Memory B cell (primary cell): ENCODE data around the gene ITPKA.
"Not testable (repeated sequence)": the region's sequence is repeated elsewhere in the genome, so short reads cannot be mapped to it uniquely, and the experiment has no call there.

ENCODE experiments used
- ATAC-seq: fragments of 150-1000 bp; cut with Tn5 transposase; 2 replicates; pipeline ENCODE4 v1.10.0; 2021; ENCODE audit warnings: low read depth, mild to moderate bottlenecking, moderate library complexity
- DNase-seq, 2 donors: peaks; one replicate each; pipeline ENCODE4 v3.0.0; 2022; ENCODE audit warnings: low spot score in 2 of 2
- H3K27ac Mint-ChIP-seq: one replicate; pipeline ENCODE4 v1.8.0; 2022; ENCODE audit warnings: mild to moderate bottlenecking, moderate library complexity, mixed read lengths
- H3K27me3 Mint-ChIP-seq: one replicate; pipeline ENCODE4 v1.8.0; 2022; ENCODE audit warnings: mixed read lengths
- H3K36me3 Mint-ChIP-seq: one replicate; pipeline ENCODE4 v1.8.0; 2022; ENCODE audit warnings: mild to moderate bottlenecking, mixed read lengths
- H3K4me1 Mint-ChIP-seq: one replicate; pipeline ENCODE4 v1.8.0; 2022; ENCODE audit warnings: mixed read lengths
- H3K4me3 Mint-ChIP-seq: one replicate; pipeline ENCODE4 v1.8.0; 2022; ENCODE audit warnings: mild to moderate bottlenecking, moderate library complexity, mixed read lengths
- H3K9me3 Mint-ChIP-seq: one replicate; pipeline ENCODE4 v1.8.0; 2022; ENCODE audit warnings: mixed read lengths

Gene ITPKA

DNA sequence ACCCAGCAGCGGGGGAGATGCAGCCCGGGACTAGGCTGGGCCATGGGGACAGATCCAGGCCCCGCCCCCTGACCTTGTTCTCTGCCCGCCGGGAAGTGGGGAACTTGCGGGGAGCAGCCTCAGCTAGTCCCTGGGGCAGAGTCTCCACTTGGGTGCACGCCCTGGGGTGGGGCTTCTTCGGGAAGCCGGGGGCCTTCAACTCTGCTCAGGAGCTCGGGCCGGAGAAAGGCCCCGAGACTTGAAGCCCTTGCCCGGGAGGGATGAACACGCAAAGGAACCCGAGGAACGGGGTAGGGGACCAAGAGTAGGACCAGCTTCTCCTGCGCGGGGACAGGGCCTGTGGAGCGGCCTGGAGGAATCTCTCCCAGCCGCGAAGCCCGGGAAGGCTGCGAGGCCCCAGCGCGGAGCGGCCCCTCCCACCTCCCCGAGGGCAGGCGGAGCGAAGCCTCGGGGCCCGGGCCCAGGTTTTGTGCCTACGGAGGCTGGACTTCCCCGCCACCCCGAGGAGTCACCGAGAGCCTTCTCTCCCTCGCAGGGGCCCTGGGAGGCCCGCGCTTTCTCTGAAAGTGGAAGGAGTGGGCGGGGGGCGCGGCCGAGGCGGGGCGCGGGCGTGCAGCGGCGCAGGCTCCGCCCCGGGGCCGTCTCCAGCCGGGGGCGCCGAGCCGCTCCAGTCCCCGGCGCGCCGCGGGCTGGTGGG, at the start of gene ITPKA:
ITPKA (plus strand) TSS at position 670 of the 697 bp plus-strand sequence. CDS start 54 bp downstream, outside the sequence.
- Mint-ChIP-seq H3K9me3 (no peaks in the 10 kb centered on the region), H3K36me3 (peaks cover 2% of the 10 kb centered on the region), H3K27ac (no peak within 1 kb of the TSS), H3K27me3 (peaks cover 19% of the 10 kb centered on the region), H3K4me1 (peaks cover 8% of the 10 kb centered on the region), H3K4me3 (peak within 1 kb of the TSS; percentile 85)
- ATAC-seq (peak; percentile 78), DNase-seq (peak; percentile 53 to 74)

DNA sequence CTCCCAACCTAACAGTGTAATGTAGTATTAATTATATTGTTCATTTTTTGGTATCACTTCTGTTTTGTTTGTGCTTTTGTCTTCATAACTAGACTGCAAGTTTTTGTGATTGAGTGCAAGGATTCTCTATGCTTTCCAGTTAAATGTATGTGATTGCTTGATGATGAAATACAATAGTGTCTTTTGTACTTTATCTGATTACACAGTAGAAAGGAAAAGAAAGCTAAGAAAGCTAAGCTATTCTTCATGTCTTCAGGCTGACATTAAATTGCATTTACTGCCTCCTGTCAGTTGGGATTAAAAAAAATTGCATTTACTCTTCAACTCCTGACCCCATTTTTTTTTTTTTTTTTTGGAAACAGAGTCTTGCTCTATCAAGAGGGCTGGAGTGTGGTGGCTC, 48.3 kb upstream of the ITPKA start:
- Mint-ChIP-seq H3K27me3 (no peaks in the 10 kb centered on the region), H3K27ac (no peak overlapping the region), H3K36me3 (peaks cover 18% of the 10 kb centered on the region), H3K4me3 (no peak overlapping the region), H3K9me3 (no peaks in the 10 kb centered on the region), H3K4me1 (no peaks in the 10 kb centered on the region)
- ATAC-seq (no peak), DNase-seq (no peak)

DNA sequence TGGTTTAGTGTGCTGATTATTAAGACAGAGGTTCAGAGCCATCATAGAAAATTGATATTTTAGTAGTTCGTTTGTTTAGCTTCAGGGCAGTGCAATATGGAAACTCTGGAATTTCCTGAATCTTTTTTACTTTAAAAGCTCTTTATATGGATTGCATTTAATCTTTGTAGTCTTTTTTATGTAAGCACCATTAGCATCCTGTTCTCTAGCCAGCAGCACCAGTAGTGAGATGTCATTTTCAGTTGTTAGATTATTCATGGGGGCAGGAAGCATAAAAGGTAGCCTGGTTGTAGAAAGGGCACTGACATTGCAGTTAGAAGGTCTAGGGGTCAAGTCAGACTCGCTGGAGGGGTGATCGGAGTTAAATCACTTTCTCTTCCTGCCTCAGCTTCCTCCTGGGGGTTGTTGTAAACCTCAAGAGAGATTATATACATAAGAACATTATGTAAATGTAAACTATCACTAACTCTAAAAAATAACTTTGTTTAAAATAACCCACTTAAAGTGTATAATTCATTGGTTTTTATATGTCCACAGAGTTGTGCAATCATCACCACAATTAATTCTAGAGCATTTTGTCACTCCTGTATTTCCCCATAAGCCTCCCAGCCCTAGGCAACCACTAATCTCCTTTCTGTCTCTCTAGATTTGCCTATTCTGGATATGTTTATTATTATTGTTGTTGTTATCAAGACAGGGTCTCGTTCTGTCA, 31.4 kb upstream of the ITPKA start:
- Mint-ChIP-seq H3K4me3 (no peak overlapping the region), H3K4me1 (peaks cover 8% of the 10 kb centered on the region), H3K36me3 (peaks cover 24% of the 10 kb centered on the region), H3K9me3 (no peaks in the 10 kb centered on the region), H3K27me3 (no peaks in the 10 kb centered on the region), H3K27ac (no peak overlapping the region)
- DNase-seq, result no peak
- no peak for ATAC-seq

DNA sequence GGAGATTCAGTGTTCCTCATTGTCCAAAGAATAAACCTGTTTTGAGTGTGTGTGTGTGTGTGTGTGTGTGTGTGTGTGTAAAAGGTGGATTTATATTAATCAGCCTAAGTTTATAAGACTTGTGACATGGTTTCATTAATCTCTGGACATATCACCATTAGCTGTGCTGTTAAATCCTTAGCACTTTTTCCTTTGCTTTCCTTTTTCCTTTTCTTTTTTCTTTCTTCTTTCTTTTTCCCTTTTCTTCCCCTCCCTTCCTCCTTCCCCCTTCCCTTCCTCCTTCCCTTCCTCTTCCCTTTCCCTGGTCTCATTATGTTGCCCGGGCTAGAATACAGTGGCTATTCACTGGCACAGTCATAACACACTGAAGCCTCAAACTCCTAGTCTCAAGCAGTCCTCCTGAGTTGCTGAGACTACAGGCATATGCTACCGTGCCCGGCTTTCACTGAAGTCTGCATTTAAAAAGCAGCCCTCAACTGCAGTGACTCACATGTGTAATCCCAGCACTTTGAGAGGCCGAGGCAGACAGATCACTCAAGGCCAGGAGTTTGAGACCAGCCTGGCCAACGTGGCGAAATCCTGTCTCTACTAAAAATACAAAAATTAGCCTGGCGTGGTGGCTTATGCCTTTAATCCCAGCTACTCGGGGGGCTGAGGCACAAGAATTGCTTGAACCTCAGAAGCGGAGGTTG, 28.6 kb upstream of the ITPKA start:
- Mint-ChIP-seq H3K27me3 (no peaks in the 10 kb centered on the region), H3K4me3 (no peak overlapping the region), H3K36me3 (peaks cover 29% of the 10 kb centered on the region), H3K27ac (no peak overlapping the region), H3K4me1 (peaks cover 8% of the 10 kb centered on the region), H3K9me3 (no peaks in the 10 kb centered on the region)
- ATAC-seq (no peak), DNase-seq (no peak)

DNA sequence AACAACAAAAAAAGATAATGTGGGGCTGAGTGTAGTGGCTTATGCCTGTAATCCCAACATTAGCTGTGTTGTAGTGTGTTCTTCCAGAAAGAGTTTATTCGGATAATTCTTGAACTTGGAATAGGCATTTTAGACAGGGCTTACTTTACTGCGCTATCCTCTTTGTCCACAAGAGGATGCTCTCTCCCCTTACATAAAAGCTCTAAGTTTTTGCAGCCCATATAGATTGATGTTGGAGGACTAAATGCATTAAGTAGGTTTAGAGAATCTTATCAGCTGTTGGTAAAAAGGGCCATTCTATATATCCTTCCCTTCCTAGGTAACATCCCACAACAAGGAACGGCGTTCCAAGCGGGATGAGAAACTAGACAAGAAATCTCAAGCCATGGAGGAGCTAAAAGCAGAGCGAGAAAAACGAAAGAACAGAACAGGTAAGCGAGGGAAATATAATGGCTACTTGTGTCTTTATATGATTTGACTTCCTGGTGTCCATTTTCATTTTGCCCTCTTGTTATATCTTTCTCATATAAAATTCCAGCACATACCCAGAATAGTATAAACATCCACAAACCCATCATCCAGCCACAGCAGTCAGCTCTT, 27.8 kb upstream of the ITPKA start:
- Mint-ChIP-seq H3K27me3 (no peaks in the 10 kb centered on the region), H3K9me3 (no peaks in the 10 kb centered on the region), H3K4me3 (no peak overlapping the region), H3K27ac (no peak overlapping the region), H3K36me3 (peaks cover 33% of the 10 kb centered on the region), H3K4me1 (peaks cover 8% of the 10 kb centered on the region)
- DNase-seq (peak; percentile 21 to 40), ATAC-seq (peak; percentile 55)

DNA sequence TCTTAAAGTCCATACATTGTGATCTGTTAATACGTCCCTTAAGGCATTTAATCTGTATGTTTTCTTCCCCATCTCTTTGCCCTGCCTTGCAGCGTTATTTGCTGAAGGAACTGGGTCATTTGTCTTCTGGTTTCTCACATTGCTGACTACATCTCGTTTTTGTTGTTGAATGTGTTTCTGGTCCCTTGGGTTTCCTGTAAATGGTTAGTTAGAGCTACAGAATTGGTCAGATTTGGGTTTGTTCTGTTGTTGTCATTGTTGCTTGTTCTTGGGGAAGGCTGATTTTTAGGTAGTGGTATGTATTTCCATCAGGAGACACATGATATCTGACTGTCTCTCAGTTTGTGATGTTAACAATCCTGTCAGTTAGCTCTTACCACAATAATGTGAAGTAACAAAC, 27.0 kb upstream of the ITPKA start:
- no peaks in the 10 kb centered on the region for H3K9me3 Mint-ChIP-seq
- no peak for DNase-seq
- no peak overlapping the region for H3K27ac Mint-ChIP-seq
- H3K36me3 Mint-ChIP-seq, result peaks cover 39% of the 10 kb centered on the region
- H3K4me3 Mint-ChIP-seq, result no peak overlapping the region
- no peaks in the 10 kb centered on the region for H3K27me3 Mint-ChIP-seq
- no peak for ATAC-seq
- peaks cover 8% of the 10 kb centered on the region for H3K4me1 Mint-ChIP-seq

DNA sequence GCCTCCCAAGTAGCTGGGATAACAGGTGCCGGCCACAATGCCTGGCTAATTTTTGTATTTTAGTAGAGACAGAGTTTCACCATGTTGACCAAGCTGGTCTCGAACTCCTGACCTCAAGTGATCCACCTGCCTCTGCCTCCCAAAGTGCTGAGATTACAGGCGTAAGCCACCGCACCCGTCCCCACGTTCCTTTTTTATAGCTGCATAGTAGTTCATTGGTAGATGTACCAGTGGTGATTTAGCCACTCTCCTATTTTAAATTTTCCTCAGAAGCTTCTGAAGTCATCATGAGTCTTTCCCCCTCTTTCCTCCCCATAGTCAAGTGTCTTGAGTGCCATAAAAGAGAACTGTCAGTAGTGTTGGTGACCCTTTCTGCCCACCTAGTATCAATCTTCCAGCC, 24.0 kb upstream of the ITPKA start:
- H3K4me1 Mint-ChIP-seq, H3K4me3 Mint-ChIP-seq, H3K27ac Mint-ChIP-seq, H3K9me3 Mint-ChIP-seq, DNase-seq, H3K27me3 Mint-ChIP-seq, ATAC-seq: not testable (repeated sequence)
- H3K36me3 Mint-ChIP-seq, result peaks cover 36% of the 10 kb centered on the region

DNA sequence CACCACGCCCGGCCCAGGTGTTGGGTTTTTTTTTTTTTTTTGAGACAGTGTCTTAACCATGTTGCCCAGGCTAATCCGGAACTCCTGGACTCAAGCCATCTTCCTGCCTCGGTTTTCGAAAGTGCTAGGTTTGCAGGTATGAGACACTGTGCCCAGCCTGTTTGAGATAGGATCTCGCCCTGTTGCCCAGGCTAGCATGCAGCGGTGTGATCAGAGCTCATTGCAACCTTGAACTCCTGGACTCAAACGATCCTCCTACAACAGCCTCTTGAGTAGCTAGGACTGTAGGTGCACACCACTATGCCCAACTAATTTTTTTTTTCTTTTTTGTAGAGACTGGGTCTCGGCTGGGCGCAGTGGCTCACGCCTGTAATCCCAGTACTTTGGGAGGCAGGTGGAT, 20.3 kb upstream of the ITPKA start:
- Mint-ChIP-seq H3K27ac (no peak overlapping the region), H3K4me1 (no peaks in the 10 kb centered on the region), H3K4me3 (no peak overlapping the region), H3K36me3 (peaks cover 46% of the 10 kb centered on the region), H3K9me3 (no peaks in the 10 kb centered on the region), H3K27me3 (no peaks in the 10 kb centered on the region)
- DNase-seq (no peak), ATAC-seq (no peak)

DNA sequence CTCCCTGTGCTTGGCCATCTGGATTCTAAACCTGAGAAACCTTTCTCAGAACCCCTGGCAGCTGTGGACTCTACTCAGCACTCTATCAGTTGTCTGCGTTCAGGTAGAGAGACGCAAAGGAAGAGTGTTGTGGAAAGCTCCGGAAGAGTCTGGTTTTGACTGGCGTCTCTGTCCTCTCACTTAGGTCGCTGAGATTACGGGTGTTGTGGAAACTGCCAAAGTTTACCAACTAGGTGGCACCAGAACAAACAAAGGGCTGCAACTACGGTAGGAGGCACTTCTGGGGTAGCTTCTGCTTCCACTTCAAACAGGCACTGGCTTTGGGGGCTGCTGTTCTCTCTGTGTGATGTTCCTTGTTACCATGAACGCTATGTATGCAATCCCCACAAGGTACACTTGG, 19.2 kb upstream of the ITPKA start:
- no peaks in the 10 kb centered on the region for H3K9me3 Mint-ChIP-seq
- no peaks in the 10 kb centered on the region for H3K27me3 Mint-ChIP-seq
- ATAC-seq (no peak), DNase-seq (no peak)
- no peaks in the 10 kb centered on the region for H3K4me1 Mint-ChIP-seq
- H3K27ac Mint-ChIP-seq, result no peak overlapping the region
- no peak overlapping the region for H3K4me3 Mint-ChIP-seq
- H3K36me3 Mint-ChIP-seq, result peaks cover 43% of the 10 kb centered on the region

DNA sequence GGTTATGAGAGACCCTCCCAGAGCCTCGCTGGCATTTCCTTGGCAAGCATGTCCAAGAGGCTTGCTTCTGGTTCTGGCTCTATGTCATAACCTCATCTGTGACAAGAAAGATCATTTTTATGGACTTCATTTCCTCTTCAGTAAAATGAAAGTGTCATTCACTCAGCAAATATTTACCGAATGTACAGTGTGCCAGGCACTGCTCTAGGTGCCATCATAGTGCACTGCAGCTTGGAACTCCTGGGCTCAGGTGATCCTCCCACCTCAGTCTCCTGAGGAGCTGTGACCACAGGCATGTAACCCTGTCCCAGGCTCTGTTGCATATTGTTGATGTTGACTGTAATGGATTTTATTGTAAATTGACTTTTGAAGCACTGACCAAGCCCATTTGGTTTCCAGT, 18.7 kb upstream of the ITPKA start:
- H3K4me1 Mint-ChIP-seq, result no peaks in the 10 kb centered on the region
- no peak overlapping the region for H3K4me3 Mint-ChIP-seq
- no peaks in the 10 kb centered on the region for H3K27me3 Mint-ChIP-seq
- ATAC-seq (no peak), DNase-seq (no peak)
- H3K27ac Mint-ChIP-seq, result no peak overlapping the region
- H3K36me3 Mint-ChIP-seq, result peaks cover 39% of the 10 kb centered on the region
- no peaks in the 10 kb centered on the region for H3K9me3 Mint-ChIP-seq

DNA sequence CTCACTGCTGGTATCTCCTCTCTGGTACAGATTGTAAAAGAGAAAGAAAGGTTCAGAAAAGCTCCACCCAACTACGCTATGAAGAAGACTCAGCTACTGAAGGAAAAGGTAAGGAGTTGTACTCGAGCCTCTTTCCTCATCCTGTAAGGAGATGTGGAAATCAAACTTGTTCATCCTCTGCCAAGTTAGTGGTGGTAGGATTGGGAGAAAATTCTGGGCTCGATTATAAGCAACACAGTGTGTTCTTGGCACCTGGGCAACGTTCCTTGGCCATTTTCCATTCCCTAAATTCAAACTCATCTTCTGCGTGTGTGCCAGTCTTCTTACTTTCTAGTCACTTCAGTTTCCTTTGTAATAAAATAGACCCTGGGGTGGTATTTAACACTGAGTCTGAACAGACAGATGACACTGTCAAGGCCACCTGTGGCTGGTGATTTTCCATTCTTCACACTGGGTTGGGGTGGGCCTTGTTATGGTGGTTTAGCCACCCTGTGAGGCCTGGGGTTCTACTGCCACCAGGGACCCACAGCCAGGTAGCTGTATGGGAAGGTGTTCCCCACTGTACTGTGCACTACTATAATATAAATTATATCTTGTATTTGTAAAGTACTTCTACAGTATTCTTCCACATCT, 17.1 kb upstream of the ITPKA start:
- no peaks in the 10 kb centered on the region for H3K4me1 Mint-ChIP-seq
- H3K27ac Mint-ChIP-seq, result no peak overlapping the region
- no peak overlapping the region for H3K4me3 Mint-ChIP-seq
- ATAC-seq, result no peak
- H3K27me3 Mint-ChIP-seq, result no peaks in the 10 kb centered on the region
- no peaks in the 10 kb centered on the region for H3K9me3 Mint-ChIP-seq
- peaks cover 41% of the 10 kb centered on the region for H3K36me3 Mint-ChIP-seq
- no peak for DNase-seq

DNA sequence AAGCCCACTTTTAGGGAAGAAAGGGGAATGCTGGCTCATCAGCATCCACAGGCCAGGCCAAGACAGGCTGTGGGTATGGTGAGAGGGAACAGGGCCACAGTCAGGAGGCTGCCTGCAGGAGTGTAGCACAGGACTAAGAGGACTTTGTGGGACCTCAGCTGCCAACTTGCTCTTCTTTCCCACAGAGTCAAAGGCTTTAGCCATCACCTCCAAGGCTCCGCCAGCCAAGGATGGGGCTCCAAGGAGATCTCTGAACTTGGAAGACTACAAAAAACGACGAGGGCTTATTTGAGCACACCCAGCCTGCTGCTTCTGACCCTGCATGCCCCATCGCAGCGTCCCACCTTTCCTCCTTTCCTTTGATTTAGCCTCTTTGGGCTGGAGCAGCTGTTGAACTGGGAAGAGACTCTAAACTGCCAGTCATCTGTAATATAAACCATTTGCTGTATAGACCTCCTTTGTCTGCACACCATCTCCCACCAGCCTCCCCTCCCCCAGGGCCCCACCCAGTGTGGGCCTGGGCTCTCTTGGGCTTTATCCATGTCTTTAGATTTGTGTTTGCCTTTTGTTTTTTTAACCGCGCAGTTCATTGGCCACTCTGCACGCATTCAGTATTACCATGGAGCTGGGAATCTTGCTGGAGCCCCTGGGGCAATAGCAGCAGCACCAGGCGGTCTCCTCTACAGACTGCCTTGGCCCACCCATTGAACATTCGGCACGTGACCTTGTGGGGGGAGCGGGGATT, 13.1 kb upstream of the ITPKA start:
- peak overlapping the region; percentile 38 for H3K27ac Mint-ChIP-seq
- H3K4me1 Mint-ChIP-seq, result peaks cover 10% of the 10 kb centered on the region
- no peaks in the 10 kb centered on the region for H3K27me3 Mint-ChIP-seq
- no peak overlapping the region for H3K4me3 Mint-ChIP-seq
- DNase-seq, result no peak
- H3K9me3 Mint-ChIP-seq, result no peaks in the 10 kb centered on the region
- H3K36me3 Mint-ChIP-seq, result peaks cover 34% of the 10 kb centered on the region
- no peak for ATAC-seq

DNA sequence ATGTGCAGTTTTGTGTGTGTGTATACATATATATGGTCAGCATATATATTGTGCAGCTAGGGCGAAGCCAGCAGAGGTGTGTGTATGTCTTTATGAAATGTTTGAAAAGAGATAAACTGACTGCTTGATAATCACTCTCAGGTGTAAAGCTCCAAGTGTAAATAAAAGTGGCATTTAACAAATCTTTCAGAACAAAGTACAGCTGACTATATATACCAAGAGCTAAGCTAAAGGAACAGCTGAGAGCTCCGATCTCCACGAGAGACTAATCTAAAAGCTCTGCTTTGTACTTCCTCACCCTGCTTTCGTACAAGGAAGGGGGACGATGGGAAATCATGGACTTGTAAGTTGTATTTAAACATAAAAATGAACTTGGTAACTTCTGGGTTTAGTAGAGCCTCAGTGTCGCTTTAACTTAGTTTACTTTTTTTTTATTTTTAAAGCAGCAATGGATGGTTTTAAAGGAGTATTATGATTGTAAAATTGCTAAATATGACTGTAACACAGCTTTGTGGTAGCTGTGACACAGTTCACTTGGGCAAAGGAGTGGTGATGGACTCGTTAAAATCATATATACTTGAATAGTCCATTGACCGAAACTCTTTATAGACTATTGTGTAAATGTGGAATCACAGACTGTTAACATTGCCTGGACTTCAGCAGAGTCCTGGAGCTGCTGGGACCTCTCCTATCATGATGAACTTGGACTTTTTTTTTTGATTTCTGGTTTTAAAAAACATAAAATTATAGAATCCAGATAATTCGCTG, 11.4 kb upstream of the ITPKA start:
- no peaks in the 10 kb centered on the region for H3K27me3 Mint-ChIP-seq
- no peak overlapping the region for H3K4me3 Mint-ChIP-seq
- H3K4me1 Mint-ChIP-seq, result peaks cover 10% of the 10 kb centered on the region
- peaks cover 22% of the 10 kb centered on the region for H3K36me3 Mint-ChIP-seq
- no peak for DNase-seq
- no peaks in the 10 kb centered on the region for H3K9me3 Mint-ChIP-seq
- peak overlapping the region; percentile 45 for H3K27ac Mint-ChIP-seq
- ATAC-seq, result no peak
